Hypothalamus (tissue), 51 donors: Measurements from ENCODE around the gene RLIM.

ENCODE experiments used
- DNase-seq, 51 donors: peaks; one replicate each; lab custom pipeline; 2025; lab: John Stamatoyannopoulos, UW

Gene RLIM

DNA sequence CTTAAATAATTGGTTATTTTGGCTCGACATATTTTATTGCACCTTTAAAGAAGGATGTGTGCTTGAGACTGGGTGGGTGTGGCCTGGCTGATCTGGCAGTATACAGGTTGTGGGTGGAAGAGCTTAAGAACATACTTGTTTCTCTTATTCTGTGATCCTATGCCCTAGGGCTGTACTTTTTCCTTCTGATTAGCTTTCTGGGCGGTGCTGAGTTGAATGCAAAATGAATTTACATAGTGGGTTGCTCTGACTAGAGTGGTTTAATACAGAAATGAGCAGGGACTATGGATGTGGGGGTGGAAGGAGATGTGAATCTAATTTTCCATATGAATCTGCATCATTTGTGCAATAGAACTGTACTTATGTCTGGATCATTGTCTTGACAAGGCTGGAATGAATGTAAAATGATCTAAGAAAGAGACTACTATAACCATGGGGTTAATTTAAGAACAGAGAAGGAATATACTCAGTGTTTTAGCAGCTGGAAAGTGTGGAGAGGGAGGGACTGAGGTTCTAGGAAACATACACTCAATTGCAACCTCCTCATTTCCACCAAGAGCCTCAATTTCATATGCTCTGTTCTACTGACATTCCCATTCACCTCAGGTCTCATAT, 73.7 kb downstream of the RLIM start:
- no peak for DNase-seq

DNA sequence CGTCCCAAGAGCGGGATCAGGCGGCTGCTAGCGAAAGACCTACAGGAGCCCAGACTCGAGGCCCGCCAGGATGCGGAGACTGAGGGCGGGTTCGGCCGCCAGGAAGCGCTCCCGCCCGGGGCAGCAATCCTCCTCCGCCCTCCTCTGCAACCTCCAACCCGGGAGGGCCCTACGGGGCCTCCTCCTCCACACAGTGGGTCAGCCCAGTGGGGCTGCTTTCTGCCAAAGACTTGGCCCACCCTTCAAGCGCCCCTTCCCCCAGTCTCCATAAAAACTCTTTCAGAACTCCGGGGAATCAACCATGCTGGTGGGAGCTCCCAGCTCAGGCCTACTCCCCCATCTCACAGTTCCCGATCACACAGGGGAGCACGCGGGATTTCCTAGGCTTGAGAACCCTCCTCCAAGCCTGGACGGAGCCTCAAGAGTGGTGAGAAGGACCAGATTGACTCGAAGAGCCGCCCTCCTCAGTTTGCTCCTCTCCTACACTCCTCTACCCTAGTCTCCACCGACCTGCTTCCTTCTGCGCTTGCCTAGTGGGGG, 77.5 kb downstream of the RLIM start:
- DNase-seq = peak in 7 of 51 donors; percentile 0 to 55 (median 13)

- DNase-seq = peak; percentile 0 to 68 (median 40)
Observed at GRCh38 chrX:74536152-74536831, 78.1 kb downstream of the RLIM start.

GRCh38 chrX:74535408-74536151, 78.8 kb downstream of the RLIM start:
- DNase-seq = peak in 45 of 51 donors; percentile 0 to 68 (median 20)
